K562 (cell line): ENCODE measurements around the gene FN3KRP. TPM values are rescaled to one million over a fixed set of nuclear protein-coding genes. Genes with fewer than 3 reads are reported as not detected.

Source experiments
- ARID1B ChIP-seq: fragments of 450-650 bp; IDR thresholded peaks from 2 replicates; pipeline ENCODE4 v1.6.1; 2016; ENCODE audit warnings: antibody characterized with exemption, mild to moderate bottlenecking, inconsistent platforms
- EP400 ChIP-seq: fragments of 450-650 bp; IDR thresholded peaks from 2 replicates; pipeline ENCODE4 v1.6.1; 2017; ENCODE audit warnings: antibody characterized with exemption, mild to moderate bottlenecking, moderate library complexity
- FOSL1 ChIP-seq: fragments of 200-800 bp; sonication (Bioruptor generic); conservative IDR thresholded peaks from 2 replicates; pipeline ENCODE4 v1.6.1; 2016; ENCODE audit warnings: missing genetic modification characterization, missing compliant biosample characterization
- GTF2E2 ChIP-seq: fragments of 200-800 bp; sonication (Bioruptor generic); IDR thresholded peaks from 2 replicates; pipeline ENCODE4 v1.6.1; 2016; ENCODE audit warnings: missing genetic modification characterization, missing compliant biosample characterization
- LARP7 ChIP-seq: fragments of 450-650 bp; IDR thresholded peaks from 2 replicates; pipeline ENCODE4 v1.6.1; 2016
- MTA2 ChIP-seq: fragments of 450-650 bp; IDR thresholded peaks from 2 replicates; pipeline ENCODE4 v1.6.1; 2016; ENCODE audit warnings: low read depth
- MYC ChIP-seq, 2 experiments: fragments of 250-450 bp in 1 of 2; sonication (Bioruptor Pico) in 1 of 2; IDR thresholded peaks; 2 replicates each; pipeline versions ENCODE4 v1.5.1 to v1.6.1; 2012 to 2021; ENCODE audit warnings: low read depth in 2 of 2, borderline replicate concordance in 1 of 2, improper control_type of control experiment in 1 of 2, low read length in 1 of 2, mild to moderate bottlenecking in 1 of 2, moderate library complexity in 1 of 2
- NCOR1 ChIP-seq: fragments of 450-650 bp; IDR thresholded peaks from 2 replicates; pipeline ENCODE4 v1.6.1; 2016; ENCODE audit warnings: mild to moderate bottlenecking, moderate library complexity
- NONO ChIP-seq, 2 experiments: fragments of 200-400 bp in 1 of 2; fragments of 450-650 bp in 1 of 2; formaldehyde crosslinking in 1 of 2; IDR thresholded peaks; 2 replicates each; pipeline ENCODE4 v1.6.1; 2017; ENCODE audit warnings: low read depth in 2 of 2, mild to moderate bottlenecking in 2 of 2, moderate library complexity in 2 of 2, low read length in 1 of 2
- SP1 ChIP-seq: sonication (generic); formaldehyde crosslinking; IDR thresholded peaks from 2 replicates; pipeline ENCODE4 v1.8.1; 2022; ENCODE audit warnings: mild to moderate bottlenecking, missing genetic modification reagents
- SRSF1 ChIP-seq: fragments of 200-400 bp; formaldehyde crosslinking; IDR thresholded peaks from 2 replicates; pipeline ENCODE4 v1.6.1; 2017; ENCODE audit warnings: mild to moderate bottlenecking, low read depth, low read length, moderate library complexity
- TGIF2 ChIP-seq: sonication (generic); formaldehyde crosslinking; IDR thresholded peaks from 2 replicates; pipeline ENCODE4 v1.8.1; 2022; ENCODE audit warnings: mild to moderate bottlenecking, missing genetic modification reagents, moderate library complexity
- U2AF1 ChIP-seq: fragments of 200-400 bp; formaldehyde crosslinking; optimal IDR thresholded peaks from 2 replicates; pipeline ENCODE3; 2017; ENCODE audit warnings: mild to moderate bottlenecking, low read depth, low read length, moderate library complexity
- VEZF1 ChIP-seq: fragments of 200-800 bp; sonication (Bioruptor generic); IDR thresholded peaks from 2 replicates; pipeline ENCODE4 v1.6.1; 2017; ENCODE audit warnings: missing genetic modification characterization, missing compliant biosample characterization
- ZNF12 ChIP-seq: sonication (generic); formaldehyde crosslinking; IDR thresholded peaks from 2 replicates; pipeline ENCODE4 v1.4.0; 2020; ENCODE audit warnings: mild to moderate bottlenecking, missing genetic modification reagents
- ZNF23 ChIP-seq: fragments of 250-450 bp; sonication (Bioruptor Pico); IDR thresholded peaks from 2 replicates; pipeline ENCODE4 v1.4.0; 2020; ENCODE audit warnings: mild to moderate bottlenecking
- ZNF518B ChIP-seq: fragments of 250-450 bp; sonication (Bioruptor Pico); IDR thresholded peaks from 2 replicates; pipeline ENCODE4 v1.5.0; 2021; ENCODE audit warnings: mild to moderate bottlenecking, moderate library complexity
- ZNF696 ChIP-seq: fragments of 250-450 bp; sonication (Bioruptor Pico); conservative IDR thresholded peaks from 2 replicates; pipeline ENCODE4 v1.4.0; 2020; ENCODE audit warnings: mild to moderate bottlenecking, moderate library complexity
- polyA plus RNA-seq, 8 experiments: library from polyadenylated mRNA; depleted of rRNA in 4 of 8; stranded (reverse) in 5 of 8; unstranded in 3 of 8; fragments of >200 nt; fragmentation: Nextera tagmentation in 2 of 8; fragmentation: Illumina TruSeq in 1 of 8; extraction: Ambion mirVana in 2 of 8; extraction: Trizol in 1 of 8; gene quantifications; 2 replicates each; pipeline versions ENCODE4 v1.2.1 to v1.2.3, GENCODE V29; 2011 to 2014; ENCODE audit warnings: inconsistent platforms in 1 of 8, missing spikeins in 1 of 8
- total RNA-seq, 7 experiments: library from RNA; depleted of rRNA in 6 of 7; stranded (reverse); fragments of >200 nt in 6 of 7; fragmentation: Illumina TruSeq in 2 of 7; extraction: Trizol in 2 of 7; gene quantifications; 2 replicates each; pipeline versions ENCODE4 v1.2.1 to v1.2.3, GENCODE V29; 2011 to 2021; ENCODE audit warnings: low replicate concordance in 1 of 7
- TF ChIP-seq, protein P1 (sequence below), 2 experiments: fragments of 450-650 bp in 1 of 2; sonication (generic) in 1 of 2; formaldehyde crosslinking in 1 of 2; IDR thresholded peaks in 1 of 2; conservative IDR thresholded peaks in 1 of 2; 2 replicates each; pipeline versions ENCODE4 v1.6.1 to v1.8.1; 2016 to 2023; ENCODE audit warnings: mild to moderate bottlenecking in 2 of 2, moderate library complexity in 2 of 2, inconsistent platforms in 1 of 2, missing genetic modification reagents in 1 of 2
- TF ChIP-seq, protein P2 (sequence below): IDR thresholded peaks from 2 replicates; pipeline ENCODE4 v1.6.1; 2014; ENCODE audit warnings: antibody characterized with exemption

FN3KRP gene
- total and polyA plus RNA-seq, 9 of the 15 experiments (the other 6 are each of a cell fraction or from before 2014, with no cell fraction given): 2.0 to 32.1 (median 24.9) TPM

DNA sequence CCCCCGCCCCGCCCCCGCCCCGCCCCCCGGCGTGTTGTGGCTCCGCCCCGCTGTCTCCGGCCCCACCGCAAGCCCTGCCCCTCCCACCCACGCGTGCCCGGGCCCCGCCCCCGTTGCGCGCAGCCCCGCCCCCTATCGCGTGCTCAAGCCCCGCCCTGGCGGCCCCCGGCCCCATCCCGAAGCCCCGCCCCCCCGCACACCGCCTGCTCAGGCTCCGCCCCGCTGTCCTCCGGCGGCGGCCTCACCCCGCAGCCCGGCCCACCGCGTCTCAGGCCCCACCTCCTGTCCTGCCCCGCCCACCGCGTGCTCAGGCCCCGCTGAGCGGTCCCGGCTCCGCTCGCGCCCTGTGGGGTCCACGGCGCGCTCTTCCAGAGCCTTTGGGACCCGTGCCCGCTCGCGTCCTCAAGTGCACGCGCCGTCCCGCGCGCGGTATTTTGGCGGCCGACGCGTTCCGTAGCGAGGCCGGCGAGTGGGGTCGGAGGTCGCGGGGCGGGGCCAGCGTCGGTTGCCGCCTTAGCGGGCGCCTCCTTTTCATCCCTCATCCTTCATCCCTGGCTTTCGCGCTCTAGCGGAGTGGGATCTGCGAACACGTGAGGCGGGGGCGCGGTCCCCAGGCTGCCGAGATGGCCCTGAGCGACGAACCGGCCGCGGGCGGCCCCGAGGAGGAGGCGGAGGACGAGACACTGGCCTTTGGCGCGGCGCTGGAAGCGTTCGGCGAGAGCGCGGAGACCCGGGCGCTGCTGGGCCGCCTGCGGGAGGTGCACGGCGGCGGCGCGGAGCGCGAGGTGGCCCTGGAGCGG, 35.3 kb downstream of the FN3KRP start, which contains the start of gene TBCD (continued):
- TF ChIP-seq VEZF1 (CRISPR knock-in tag) (peak; percentile 84), TGIF2 (CRISPR knock-in tag) (no peak), LARP7 (no peak), MTA2 (peak; percentile 68), NONO (IDR thresholded peaks at IDR 0.05; ENCODE audit: low read depth in 2 of 2, low read length in 1 of 2) (no peak), ARID1B (no peak), GTF2E2 (tag) (no peak), FOSL1 (tag) (no peak; the same call in 1 of the 2 replicates), ZNF12 (CRISPR knock-in tag) (no peak), ZNF23 (no peak), U2AF1 (peak; percentile 59), SP1 (CRISPR knock-in tag) (peak; percentile 97), EP400 (peak; percentile 86), ZNF518B (CRISPR knock-in tag) (no peak), SRSF1 (no peak), ZNF696 (CRISPR knock-in tag) (no peak), MYC (IDR thresholded peaks at IDR 0.05; ENCODE audit: low read depth, low read length) (peak; percentile 91), MYC (CRISPR knock-in tag; IDR thresholded peaks at IDR 0.05; ENCODE audit: borderline replicate concordance, low read depth) (no peak), NCOR1 (no peak)
- TF ChIP-seq, protein P1, sequence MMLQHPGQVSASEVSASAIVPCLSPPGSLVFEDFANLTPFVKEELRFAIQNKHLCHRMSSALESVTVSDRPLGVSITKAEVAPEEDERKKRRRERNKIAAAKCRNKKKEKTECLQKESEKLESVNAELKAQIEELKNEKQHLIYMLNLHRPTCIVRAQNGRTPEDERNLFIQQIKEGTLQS (IDR thresholded peaks at IDR 0.05): no peak
- TF ChIP-seq, protein P1 (CRISPR knock-in tag; conservative IDR thresholded peaks at IDR 0.05): 0 out of 2 replicates have a peak, but pooled peaks have one; percentile 21
- TF ChIP-seq, protein P2, sequence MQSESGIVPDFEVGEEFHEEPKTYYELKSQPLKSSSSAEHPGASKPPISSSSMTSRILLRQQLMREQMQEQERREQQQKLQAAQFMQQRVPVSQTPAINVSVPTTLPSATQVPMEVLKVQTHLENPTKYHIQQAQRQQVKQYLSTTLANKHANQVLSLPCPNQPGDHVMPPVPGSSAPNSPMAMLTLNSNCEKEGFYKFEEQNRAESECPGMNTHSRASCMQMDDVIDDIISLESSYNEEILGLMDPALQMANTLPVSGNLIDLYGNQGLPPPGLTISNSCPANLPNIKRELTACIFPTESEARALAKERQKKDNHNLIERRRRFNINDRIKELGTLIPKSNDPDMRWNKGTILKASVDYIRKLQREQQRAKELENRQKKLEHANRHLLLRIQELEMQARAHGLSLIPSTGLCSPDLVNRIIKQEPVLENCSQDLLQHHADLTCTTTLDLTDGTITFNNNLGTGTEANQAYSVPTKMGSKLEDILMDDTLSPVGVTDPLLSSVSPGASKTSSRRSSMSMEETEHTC: peak; percentile 6; the same call in 1 of the 2 replicates
